Measurements from ENCODE around the gene MRPL52. TPM values are rescaled to one million over a fixed set of nuclear protein-coding genes. Genes with fewer than 3 reads are reported as not detected.

MRPL52 gene
- total and polyA plus RNA-seq, 11 donors: 80.4 to 185 (median 107) TPM

GRCh38 chr14:22814941-22815713 lies 14.6 kb upstream of the MRPL52 start, which contains the start of gene SLC7A7:
Gene SLC7A7 (minus strand): TSS chr14:22815435. CDS start chr14:22813398, 2,037 bp downstream.
- WGBS, 4 donors: 57 to 62% (median 59%) methylated on average over 10 of the region's 10 CpGs
- H3K27ac ChIP-seq: peak within 1 kb of the TSS in 5 of 12 donors; percentile 4 to 91 (median 29)
- H3K27me3 ChIP-seq: no peaks in the 10 kb centered on the region
- no peaks in the 10 kb centered on the region for H3K36me3 ChIP-seq
- peaks cover 0 to 52% (median 15%) of the 10 kb centered on the region in 12 donors for H3K4me1 ChIP-seq
- peak in 3 of 4 donors; percentile 13 to 51 (median 37) for ATAC-seq
- intact Hi-C loops (cut with DNase I): loop anchor here in 7 of 10 donors (5.0 to 10.0 kb wide), 7 partner anchors 158 to 423 kb away; no protein-coding TSS in a partner anchor
- H3K9me3 ChIP-seq: no peaks in the 10 kb centered on the region
- no peak for DNase-seq
- TF ChIP-seq POLR2A (IDR thresholded peaks at IDR 0.05) (no peak), CTCF (IDR thresholded peaks at IDR 0.05) (no peak)
- H3K4me3 ChIP-seq: peak within 1 kb of the TSS in 7 of 12 donors; percentile 10 to 57 (median 28)

- intact Hi-C loops (cut with DNase I): loop anchor here in 7 of 10 donors (5.0 to 10.0 kb wide), 7 partner anchors 162 to 427 kb away; no protein-coding TSS in a partner anchor
- TF ChIP-seq POLR2A (IDR thresholded peaks at IDR 0.05) (no peak), CTCF (IDR thresholded peaks at IDR 0.05) (no peak)
- Histone ChIP-seq H3K9me3 (no peaks in the 10 kb centered on the region), H3K4me1 (peaks cover 0 to 70% (median 23%) of the 10 kb centered on the region in 12 donors), H3K27ac (peak overlapping the region in 9 of 12 donors; percentile 20 to 86 (median 64)), H3K27me3 (no peaks in the 10 kb centered on the region), H3K36me3 (no peaks in the 10 kb centered on the region), H3K4me3 (peak overlapping the region in 10 of 12 donors; percentile 21 to 55 (median 45))
- 29 to 48% (median 33%) methylated on average over 9 to 10 of the region's 10 CpGs for WGBS, 4 donors
- DNase-seq (peak in 3 of 5 donors; percentile 41 to 52 (median 48)), ATAC-seq (peak in 3 of 4 donors; percentile 14 to 32 (median 22))
Observed at GRCh38 chr14:22819151-22819988, 10.3 kb upstream of the MRPL52 start.

GRCh38 chr14:22820731-22821130 lies 9.0 kb upstream of the MRPL52 start:
- WGBS, 4 donors: 83 to 94% (median 91%) methylated on average over 1 of the region's 1 CpG
- Histone ChIP-seq H3K4me1 (peaks cover 0 to 68% (median 22%) of the 10 kb centered on the region in 12 donors), H3K36me3 (no peaks in the 10 kb centered on the region), H3K4me3 (no peak overlapping the region), H3K27ac (no peak overlapping the region), H3K9me3 (no peaks in the 10 kb centered on the region), H3K27me3 (no peaks in the 10 kb centered on the region)
- DNase-seq (no peak), ATAC-seq (no peak)
- intact Hi-C loops (cut with DNase I): loop anchor here in 7 of 10 donors (5.0 to 10.0 kb wide), 5 partner anchors 84 to 436 kb away; no protein-coding TSS in a partner anchor
- TF ChIP-seq CTCF (IDR thresholded peaks at IDR 0.05) (no peak), POLR2A (IDR thresholded peaks at IDR 0.05) (no peak)

Measured in heart left ventricle (tissue), 16 donors.